Subcutaneous abdominal adipose tissue (tissue), 5 donors: ENCODE results near the gene ADK.

Source experiments
- H3K27ac ChIP-seq: one replicate; pipeline ENCODE4 v1.7.0; 2013; ENCODE audit warnings: low read depth, mild to moderate bottlenecking, inconsistent platforms, low read length, moderate library complexity
- H3K27me3 ChIP-seq, 5 donors: one replicate each; pipeline ENCODE4 v1.7.0; 2013; ENCODE audit warnings: low read length in 5 of 5, inconsistent platforms in 1 of 5; ENCODE audit not compliant: control insufficient read depth in 5 of 5, insufficient read depth in 4 of 5
- H3K36me3 ChIP-seq, 5 donors: one replicate each; pipeline ENCODE4 v1.7.0; 2013; ENCODE audit warnings: low read length in 5 of 5; ENCODE audit not compliant: control insufficient read depth in 5 of 5, insufficient read depth in 5 of 5
- H3K4me1 ChIP-seq, 5 donors: one replicate each; pipeline ENCODE4 v1.7.0; 2013; ENCODE audit warnings: low read length in 5 of 5, mild to moderate bottlenecking in 3 of 5, moderate library complexity in 1 of 5; ENCODE audit not compliant: control insufficient read depth in 5 of 5, insufficient read depth in 5 of 5
- H3K4me3 ChIP-seq, 5 donors: one replicate each; pipeline ENCODE4 v1.7.0; 2013; ENCODE audit warnings: low read length in 5 of 5, low read depth in 1 of 5
- H3K9ac ChIP-seq, 5 donors: one replicate each; pipeline ENCODE4 v1.7.0; 2013; ENCODE audit warnings: low read length in 5 of 5, mild to moderate bottlenecking in 4 of 5, moderate library complexity in 3 of 5
- H3K9me3 ChIP-seq, 5 donors: one replicate each; pipeline ENCODE4 v1.7.0; 2013; ENCODE audit warnings: low read length in 5 of 5; ENCODE audit not compliant: control insufficient read depth in 5 of 5
- donor health status: healthy.
- donor health status: healthy.
- donor health status: healthy.
- donor health status: healthy.
- donor health status: healthy.

The ADK gene

GRCh38 chr10:74306227-74306982 lies 155.4 kb downstream of the ADK start:
- no peak overlapping the region for H3K27ac ChIP-seq
- no peaks in the 10 kb centered on the region for H3K27me3 ChIP-seq

GRCh38 chr10:74307061-74307651 lies 156.1 kb downstream of the ADK start:
- Histone ChIP-seq H3K27me3 (no peaks in the 10 kb centered on the region), H3K36me3 (no peaks in the 10 kb centered on the region), H3K4me3 (no peak overlapping the region), H3K9me3 (no peaks in the 10 kb centered on the region), H3K9ac (no peak overlapping the region), H3K4me1 (peaks cover 0 to 10% (median 6%) of the 10 kb centered on the region in 5 donors), H3K27ac (no peak overlapping the region)

More at GRCh38 chr10:74306227-74306982, 155.4 kb downstream of the ADK start:
- Histone ChIP-seq H3K4me3 (no peak overlapping the region), H3K36me3 (no peaks in the 10 kb centered on the region), H3K4me1 (peaks cover 0 to 10% (median 6%) of the 10 kb centered on the region in 5 donors), H3K9ac (no peak overlapping the region), H3K9me3 (no peaks in the 10 kb centered on the region)

- Histone ChIP-seq H3K4me1 (peaks cover 0 to 10% (median 6%) of the 10 kb centered on the region in 5 donors), H3K27ac (no peak overlapping the region), H3K4me3 (no peak overlapping the region), H3K9me3 (no peaks in the 10 kb centered on the region), H3K27me3 (no peaks in the 10 kb centered on the region), H3K9ac (no peak overlapping the region), H3K36me3 (no peaks in the 10 kb centered on the region)
Measured at GRCh38 chr10:74310652-74311257, 159.7 kb downstream of the ADK start.

- Histone ChIP-seq H3K4me3 (peak overlapping the region in 4 of 5 donors; percentile 25 to 65 (median 47)), H3K9ac (no peak overlapping the region), H3K27me3 (no peaks in the 10 kb centered on the region), H3K27ac (no peak overlapping the region), H3K4me1 (no peaks in the 10 kb centered on the region), H3K36me3 (peaks cover 0 to 2% (median 0%) of the 10 kb centered on the region in 5 donors), H3K9me3 (peaks cover 0 to under 1% (median 0%) of the 10 kb centered on the region in 5 donors)
Measured at GRCh38 chr10:74314166-74314565, 163.1 kb downstream of the ADK start.

- H3K4me1 ChIP-seq = no peaks in the 10 kb centered on the region
- H3K36me3 ChIP-seq = peaks cover 0 to 3% (median 0%) of the 10 kb centered on the region in 5 donors
Measured at GRCh38 chr10:74320026-74320425, 169.0 kb downstream of the ADK start.

GRCh38 chr10:74320717-74321116 lies 169.7 kb downstream of the ADK start:
- Histone ChIP-seq H3K27ac (no peak overlapping the region), H3K4me3 (no peak overlapping the region), H3K27me3 (no peaks in the 10 kb centered on the region), H3K4me1 (no peaks in the 10 kb centered on the region), H3K9ac (no peak overlapping the region), H3K9me3 (peaks cover 0 to 8% (median 3%) of the 10 kb centered on the region in 5 donors), H3K36me3 (peaks cover 0 to 3% (median 0%) of the 10 kb centered on the region in 5 donors)

More at GRCh38 chr10:74320026-74320425, 169.0 kb downstream of the ADK start:
- H3K9me3 ChIP-seq = peaks cover 0 to 8% (median 3%) of the 10 kb centered on the region in 5 donors
- no peak overlapping the region for H3K9ac ChIP-seq
- H3K4me3 ChIP-seq = no peak overlapping the region
- H3K27ac ChIP-seq = no peak overlapping the region
- H3K27me3 ChIP-seq = no peaks in the 10 kb centered on the region

- Histone ChIP-seq H3K4me3 (no peak overlapping the region), H3K36me3 (peaks cover 0 to 3% (median 0%) of the 10 kb centered on the region in 5 donors), H3K4me1 (no peaks in the 10 kb centered on the region), H3K9me3 (peaks cover 0 to 8% (median 3%) of the 10 kb centered on the region in 5 donors), H3K27me3 (no peaks in the 10 kb centered on the region), H3K27ac (no peak overlapping the region), H3K9ac (no peak overlapping the region)
Measured at GRCh38 chr10:74322141-74322540, 171.1 kb downstream of the ADK start.

GRCh38 chr10:74322565-74322964 lies 171.5 kb downstream of the ADK start:
- Histone ChIP-seq H3K27me3 (no peaks in the 10 kb centered on the region), H3K4me1 (no peaks in the 10 kb centered on the region), H3K4me3 (no peak overlapping the region), H3K36me3 (peaks cover 0 to 3% (median 0%) of the 10 kb centered on the region in 5 donors), H3K9me3 (peaks cover 0 to 8% (median 3%) of the 10 kb centered on the region in 5 donors), H3K27ac (no peak overlapping the region), H3K9ac (no peak overlapping the region)

GRCh38 chr10:74328388-74328787 lies 177.4 kb downstream of the ADK start:
- Histone ChIP-seq H3K36me3 (peaks cover 0 to 3% (median 0%) of the 10 kb centered on the region in 5 donors), H3K9ac (no peak overlapping the region)

GRCh38 chr10:74329873-74330272 lies 178.9 kb downstream of the ADK start:
- Histone ChIP-seq H3K27me3 (no peaks in the 10 kb centered on the region), H3K27ac (no peak overlapping the region), H3K36me3 (peaks cover 0 to 2% (median 0%) of the 10 kb centered on the region in 5 donors), H3K9me3 (peaks cover 0 to 4% (median 0%) of the 10 kb centered on the region in 5 donors), H3K4me1 (no peaks in the 10 kb centered on the region), H3K4me3 (no peak overlapping the region), H3K9ac (no peak overlapping the region)

More at GRCh38 chr10:74328388-74328787, 177.4 kb downstream of the ADK start:
- H3K9me3 ChIP-seq = no peaks in the 10 kb centered on the region
- no peak overlapping the region for H3K27ac ChIP-seq
- no peak overlapping the region for H3K4me3 ChIP-seq
- H3K27me3 ChIP-seq = no peaks in the 10 kb centered on the region
- H3K4me1 ChIP-seq = no peaks in the 10 kb centered on the region
